HCT116 (cell line): ENCODE data around the gene ETV4.

ENCODE experiments used
- EZH2 ChIP-seq: fragments of 200-600 bp; sonication (generic); IDR thresholded peaks from 2 replicates; pipeline ENCODE4 v1.6.1; 2017; ENCODE audit warnings: antibody characterized with exemption, mixed run types
- EZH2phosphoT487 ChIP-seq: fragments of 200-600 bp; IDR thresholded peaks from 2 replicates; pipeline ENCODE4 v1.6.1; 2018; ENCODE audit warnings: antibody characterized with exemption, borderline replicate concordance
- ZNF274 ChIP-seq: fragments of 200-500 bp; sonication (Bioruptor generic); IDR thresholded peaks from 2 replicates; pipeline ENCODE4 v1.6.1; 2014; ENCODE audit warnings: mild to moderate bottlenecking, low read depth, low read length, inconsistent platforms
- TF ChIP-seq, protein P1 (sequence below), 3 experiments: fragments of 200-600 bp in 1 of 3; sonication (generic) in 1 of 3; IDR thresholded peaks in 2 of 3; conservative IDR thresholded peaks in 1 of 3; 2 replicates each; pipeline ENCODE4 v1.5.1; 2012 to 2017; ENCODE audit warnings: low read depth in 2 of 3, low read length in 2 of 3, antibody characterized with exemption in 1 of 3, borderline replicate concordance in 1 of 3, control low read depth in 1 of 3, mild to moderate bottlenecking in 1 of 3, mixed read lengths in 1 of 3, mixed run types in 1 of 3, moderate library complexity in 1 of 3; ENCODE audit not compliant: insufficient read depth in 1 of 3

DNA sequence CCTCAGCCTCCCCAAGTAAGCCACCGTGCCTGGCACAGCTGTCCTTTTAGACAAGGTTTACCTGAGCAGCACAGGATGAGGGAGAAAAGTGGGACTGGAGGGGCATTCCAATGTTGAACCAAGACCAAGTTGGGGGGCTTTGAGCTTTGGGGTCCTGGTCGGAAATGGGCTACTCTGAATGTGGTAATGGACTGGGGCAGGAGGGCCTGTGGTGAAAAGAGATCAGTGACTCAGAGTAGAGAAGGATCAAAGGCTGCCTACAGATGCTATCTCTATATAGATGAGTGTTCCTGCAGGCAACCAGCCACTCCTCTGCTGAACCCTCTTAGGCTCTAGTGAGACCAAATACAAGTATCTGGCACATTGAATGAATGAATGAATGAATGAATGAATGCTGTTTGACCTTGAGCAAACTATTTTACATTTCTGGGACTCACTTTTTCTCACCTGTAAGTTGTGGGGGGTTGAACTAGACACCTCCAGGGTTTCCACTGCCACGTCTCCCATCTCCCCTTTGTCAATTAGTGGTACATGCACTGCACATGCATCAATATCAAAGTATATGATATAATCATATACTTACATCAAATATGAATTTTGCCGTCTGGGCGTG, 26.3 kb upstream of the ETV4 start:
- TF ChIP-seq ZNF274 = no peak
- TF ChIP-seq, protein P1, sequence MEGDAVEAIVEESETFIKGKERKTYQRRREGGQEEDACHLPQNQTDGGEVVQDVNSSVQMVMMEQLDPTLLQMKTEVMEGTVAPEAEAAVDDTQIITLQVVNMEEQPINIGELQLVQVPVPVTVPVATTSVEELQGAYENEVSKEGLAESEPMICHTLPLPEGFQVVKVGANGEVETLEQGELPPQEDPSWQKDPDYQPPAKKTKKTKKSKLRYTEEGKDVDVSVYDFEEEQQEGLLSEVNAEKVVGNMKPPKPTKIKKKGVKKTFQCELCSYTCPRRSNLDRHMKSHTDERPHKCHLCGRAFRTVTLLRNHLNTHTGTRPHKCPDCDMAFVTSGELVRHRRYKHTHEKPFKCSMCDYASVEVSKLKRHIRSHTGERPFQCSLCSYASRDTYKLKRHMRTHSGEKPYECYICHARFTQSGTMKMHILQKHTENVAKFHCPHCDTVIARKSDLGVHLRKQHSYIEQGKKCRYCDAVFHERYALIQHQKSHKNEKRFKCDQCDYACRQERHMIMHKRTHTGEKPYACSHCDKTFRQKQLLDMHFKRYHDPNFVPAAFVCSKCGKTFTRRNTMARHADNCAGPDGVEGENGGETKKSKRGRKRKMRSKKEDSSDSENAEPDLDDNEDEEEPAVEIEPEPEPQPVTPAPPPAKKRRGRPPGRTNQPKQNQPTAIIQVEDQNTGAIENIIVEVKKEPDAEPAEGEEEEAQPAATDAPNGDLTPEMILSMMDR (IDR thresholded peaks at IDR 0.05 in 2 of 3, conservative IDR thresholded peaks at IDR 0.05 in 1 of 3; ENCODE audit: borderline replicate concordance in 1 of 3, insufficient read depth in 1 of 3, low read depth in 2 of 3, low read length in 2 of 3) = no peak
- TF ChIP-seq EZH2phosphoT487 = no peak
- TF ChIP-seq EZH2 = no peak
